GM21576 (cell line): ENCODE measurements around the gene CCDC12.
A peak's percentile ranks its signal among the peaks of the same experiment; 100 is the strongest.

Experiments
- ATAC-seq: cut with Tn5 transposase; IDR thresholded peaks from one replicate; pipeline ENCODE4 v1.9.1; 2021; ENCODE audit warnings: mild to moderate bottlenecking, moderate library complexity; ENCODE audit not compliant: unreplicated experiment

Gene CCDC12

GRCh38 chr3:46997453-46998091, 21.0 kb upstream of the CCDC12 start:
- no peak for ATAC-seq

DNA sequence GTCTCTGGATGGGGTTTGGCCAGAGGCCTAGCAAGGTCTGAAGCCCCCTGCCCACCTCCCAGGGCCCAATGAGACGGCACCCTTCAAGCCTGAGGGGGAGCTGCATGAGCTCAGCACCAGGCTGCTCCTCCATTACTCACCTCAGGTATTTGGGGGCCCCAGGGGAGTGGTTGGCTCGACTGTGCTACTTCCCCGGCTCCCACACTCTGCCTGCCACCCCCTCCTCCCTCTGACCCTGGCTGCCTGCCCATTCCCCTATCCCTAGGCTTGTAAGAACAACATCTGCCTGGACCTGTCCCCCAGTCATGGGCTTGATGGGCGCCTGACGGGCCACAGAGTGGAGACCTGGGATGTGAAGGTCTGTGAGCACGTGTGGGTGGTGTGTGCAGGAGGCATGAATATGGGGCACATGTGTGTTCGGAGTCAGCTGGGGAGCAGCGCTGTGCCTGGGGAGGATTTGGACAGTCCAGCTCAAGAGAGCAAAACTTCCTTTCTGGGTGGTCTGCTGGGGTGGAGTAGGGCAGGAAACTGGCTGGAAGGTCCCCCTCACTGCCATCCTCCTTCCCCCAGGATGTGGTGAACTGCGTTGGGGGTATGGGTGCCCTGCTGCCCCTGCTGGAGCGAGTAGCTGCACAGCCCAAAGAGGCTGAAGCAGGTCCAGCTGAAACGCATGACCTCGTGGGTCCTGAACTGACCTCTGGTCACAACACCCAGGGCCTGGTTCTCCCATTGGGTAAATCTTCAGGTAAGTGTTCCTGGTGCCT, 20.3 kb upstream of the CCDC12 start:
- ATAC-seq: no peak

DNA sequence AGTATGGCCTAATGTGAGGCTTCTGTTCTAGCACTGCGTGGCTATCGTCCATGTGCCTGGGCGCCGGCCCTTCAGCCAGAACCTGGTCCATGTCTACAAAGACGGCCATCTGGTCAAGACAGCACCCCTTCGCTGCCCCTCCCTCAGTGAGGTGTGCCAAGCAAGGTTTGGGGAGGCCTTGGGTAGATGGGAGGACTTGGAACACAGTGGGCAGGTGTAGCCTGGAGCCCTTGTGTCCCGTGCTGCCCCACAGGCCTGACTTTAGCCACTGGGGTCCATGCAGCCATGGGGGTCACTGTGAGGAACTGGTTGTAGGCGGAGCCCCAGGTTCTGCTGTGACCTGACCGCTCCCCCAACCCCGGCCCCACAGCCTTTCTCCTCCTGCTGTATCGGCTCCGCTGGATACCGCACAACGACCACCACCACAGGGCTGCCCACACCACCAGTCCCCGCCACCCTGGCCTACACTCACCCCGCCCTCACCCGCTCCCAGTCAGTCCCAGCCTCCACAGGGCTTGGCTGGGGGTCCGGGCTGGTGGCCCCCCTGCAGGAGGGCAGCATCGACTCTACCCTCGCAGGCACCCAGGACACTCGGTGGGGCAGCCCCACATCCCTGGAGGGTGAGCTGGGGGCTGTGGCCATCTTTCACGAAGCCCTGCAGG, 19.5 kb upstream of the CCDC12 start:
- no peak for ATAC-seq

DNA sequence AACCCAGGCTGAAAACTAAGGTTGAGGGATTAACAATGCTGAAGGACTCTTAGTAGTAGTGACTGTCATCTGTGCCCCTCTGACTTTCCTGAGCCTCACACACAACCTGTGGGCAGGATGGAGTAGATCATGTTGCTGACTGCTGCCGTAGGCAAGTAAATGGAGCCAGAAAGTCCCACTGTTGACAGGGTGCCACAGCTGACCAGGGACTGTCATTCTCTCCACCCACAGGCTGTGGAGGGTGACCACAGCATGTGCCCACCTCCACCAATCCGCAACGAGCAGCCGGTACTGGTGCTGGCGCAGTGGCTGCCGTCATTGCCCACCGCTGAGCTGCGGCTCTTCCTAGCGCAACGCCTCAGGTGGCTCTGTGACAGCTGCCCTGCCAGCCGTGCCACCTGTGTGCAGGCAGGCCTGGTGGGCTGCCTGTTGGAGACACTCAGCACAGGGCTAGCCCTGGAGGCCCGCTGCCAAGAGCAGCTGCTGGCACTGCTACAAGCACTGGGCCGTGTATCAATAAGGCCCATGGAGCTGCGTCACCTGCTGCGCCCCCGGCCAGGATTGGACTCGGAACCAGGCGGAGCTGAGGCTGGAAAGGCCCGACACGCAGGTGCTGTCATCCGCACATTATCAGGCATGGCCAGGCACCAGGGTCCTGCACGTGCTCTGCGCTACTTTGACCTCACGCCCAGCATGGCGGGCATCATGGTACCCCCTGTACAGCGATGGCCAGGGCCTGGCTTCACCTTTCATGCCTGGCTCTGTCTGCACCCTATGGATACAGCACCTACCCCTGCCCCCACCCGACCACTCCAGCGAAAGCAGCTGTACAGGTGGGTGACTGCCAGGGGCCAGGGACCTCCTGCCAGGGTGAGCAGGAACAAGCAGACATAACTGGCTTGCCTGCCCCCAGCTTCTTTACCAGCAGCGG, 18.5 kb upstream of the CCDC12 start:
- no peak for ATAC-seq

DNA sequence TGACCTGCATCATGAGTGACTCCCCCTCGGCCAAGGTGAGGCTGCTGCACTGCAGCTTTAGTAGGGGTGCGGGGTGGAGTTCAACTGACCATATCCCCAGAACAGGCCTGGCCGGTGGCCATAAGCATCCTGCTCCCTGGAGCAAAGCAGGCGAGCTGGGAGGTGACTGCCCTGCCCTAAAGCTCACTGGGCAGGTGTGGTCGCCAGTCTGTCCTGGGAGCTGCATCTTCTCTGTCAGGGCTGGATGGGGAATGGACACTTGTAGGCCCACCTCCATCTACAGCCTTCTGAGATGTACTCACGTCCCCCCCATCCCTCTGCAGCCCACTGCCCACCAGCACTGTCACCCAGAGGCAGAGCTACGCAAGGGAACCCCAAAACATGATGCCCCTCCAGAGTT, 17.4 kb upstream of the CCDC12 start:
- no peak for ATAC-seq

DNA sequence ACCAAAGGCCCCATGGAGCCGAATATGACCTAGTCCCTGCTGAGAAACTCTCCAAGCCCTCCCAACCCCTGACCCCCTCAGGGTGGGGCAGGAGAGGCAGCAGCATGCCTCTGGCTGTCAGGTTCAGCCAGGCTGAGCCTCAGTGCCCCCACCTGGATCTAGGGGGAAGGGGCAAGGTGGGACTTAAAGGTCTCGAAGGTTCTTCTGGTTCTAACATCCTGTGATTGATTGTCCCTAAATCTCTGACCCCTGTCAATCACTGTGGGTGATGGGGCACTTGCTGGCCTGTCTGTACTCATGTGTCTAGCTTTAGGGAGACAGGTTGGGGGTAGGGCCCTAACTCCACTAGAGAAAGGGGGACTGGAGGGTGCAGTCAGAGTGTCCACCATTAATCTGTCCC, 16.7 kb upstream of the CCDC12 start:
- ATAC-seq: no peak

- ATAC-seq: no peak
Measured at GRCh38 chr3:46992231-46992630, 15.7 kb upstream of the CCDC12 start.

- ATAC-seq: no peak
Measured at GRCh38 chr3:46991406-46992165, 15.0 kb upstream of the CCDC12 start.

- no peak for ATAC-seq
Measured at GRCh38 chr3:46990573-46991374, 14.2 kb upstream of the CCDC12 start.

DNA sequence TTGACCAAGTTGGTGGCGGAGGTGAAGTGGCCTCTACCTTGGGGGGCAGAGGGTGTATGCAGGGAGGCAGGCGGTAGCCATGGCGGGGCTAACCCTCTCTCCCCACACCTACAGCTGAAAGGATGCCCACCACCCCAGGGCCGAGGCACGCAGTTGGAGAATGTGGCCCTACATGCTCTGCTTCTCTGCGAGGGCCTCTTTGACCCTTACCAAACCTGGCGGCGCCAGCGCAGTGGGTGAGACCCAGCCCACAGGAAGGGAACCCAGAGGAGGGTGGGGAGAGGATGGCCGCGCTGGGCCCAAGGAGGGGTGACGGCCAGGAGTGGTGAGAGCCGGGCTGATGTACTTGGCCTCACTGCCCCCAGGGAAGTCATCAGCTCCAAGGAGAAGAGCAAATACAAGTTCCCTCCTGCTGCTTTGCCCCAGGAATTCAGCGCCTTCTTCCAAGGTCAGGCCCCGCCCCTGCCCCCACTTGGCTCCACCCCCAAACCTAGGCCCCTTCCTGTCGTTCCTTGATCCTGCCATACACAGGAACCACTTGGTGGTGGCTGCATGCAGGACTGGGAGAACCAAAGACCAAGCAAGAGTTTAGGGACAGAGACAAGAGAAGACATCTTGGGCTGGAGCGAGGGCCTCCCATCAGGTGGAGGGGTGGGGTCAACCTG, 12.7 kb upstream of the CCDC12 start:
- no peak for ATAC-seq

DNA sequence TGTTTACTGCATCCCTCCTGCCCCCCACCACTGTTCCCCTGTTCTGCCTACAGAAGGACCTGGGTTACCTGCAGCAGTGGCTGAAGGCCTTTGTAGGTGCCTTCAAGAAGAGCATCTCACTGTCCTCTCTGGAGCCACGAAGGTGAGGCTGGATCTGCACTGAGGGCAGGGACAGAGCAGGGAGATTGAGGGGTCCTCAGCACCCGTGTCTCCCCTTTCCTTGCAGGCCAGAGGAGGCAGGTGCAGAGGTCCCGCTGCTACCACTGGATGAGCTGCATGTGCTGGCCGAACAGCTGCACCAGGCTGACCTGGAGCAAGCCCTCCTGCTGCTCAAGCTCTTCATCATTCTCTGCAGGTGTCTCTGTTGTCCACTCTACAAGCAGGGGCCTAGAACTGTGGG, 12.1 kb upstream of the CCDC12 start:
- no peak for ATAC-seq

DNA sequence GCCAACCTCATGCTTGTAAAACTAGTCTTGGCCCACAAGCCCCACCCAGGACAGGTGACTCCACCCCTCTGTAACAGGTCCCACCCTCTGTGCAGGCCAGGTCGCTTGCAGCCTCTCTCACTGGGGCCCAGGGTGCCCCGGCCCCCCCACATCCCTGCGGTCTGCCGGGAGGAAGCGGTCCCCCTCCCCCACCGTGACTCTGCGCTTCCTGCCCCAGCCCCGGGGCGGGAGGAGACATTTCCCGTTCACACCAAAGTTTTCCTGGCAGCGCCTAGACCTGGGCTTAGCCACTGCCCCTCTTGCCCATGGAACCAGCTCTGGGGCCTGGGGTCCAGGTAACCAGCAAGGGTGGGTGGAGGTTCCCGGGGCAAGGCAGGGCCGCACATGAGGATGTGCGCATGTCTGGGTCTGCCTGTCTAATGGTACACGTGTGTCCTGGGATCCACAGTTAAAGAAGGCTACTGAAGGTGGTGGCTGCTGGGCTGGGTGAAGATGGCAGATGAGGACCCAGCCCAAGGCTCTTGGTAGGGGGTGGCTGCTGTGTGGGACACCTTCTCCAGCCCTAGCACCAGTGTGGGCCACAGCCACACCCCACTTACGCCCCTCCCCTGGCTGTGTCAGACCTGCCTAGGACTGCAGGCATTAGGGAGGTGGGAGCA, 11.3 kb upstream of the CCDC12 start:
- ATAC-seq: peak; percentile 67

DNA sequence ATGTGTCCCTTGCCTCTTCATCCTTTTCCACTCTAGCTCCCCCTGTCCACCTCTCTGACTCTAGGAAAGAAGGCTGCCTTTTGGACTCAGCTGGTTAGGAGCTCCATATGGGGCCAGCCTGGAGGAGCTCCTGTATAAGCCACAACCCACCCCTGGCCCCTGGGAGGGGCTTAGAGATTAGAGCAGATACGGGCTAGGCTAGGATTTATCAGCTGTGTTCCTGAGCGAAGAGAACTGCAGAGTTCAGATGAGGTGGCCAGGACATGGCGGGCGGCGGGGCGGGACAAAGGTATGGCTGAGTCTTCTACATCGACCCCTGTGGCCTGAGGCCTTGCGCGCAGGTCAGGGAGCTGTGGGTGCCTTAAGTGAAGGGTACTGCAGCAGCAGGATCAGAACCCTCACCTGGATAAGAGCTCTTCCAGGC, 10.8 kb upstream of the CCDC12 start:
- ATAC-seq: no peak

DNA sequence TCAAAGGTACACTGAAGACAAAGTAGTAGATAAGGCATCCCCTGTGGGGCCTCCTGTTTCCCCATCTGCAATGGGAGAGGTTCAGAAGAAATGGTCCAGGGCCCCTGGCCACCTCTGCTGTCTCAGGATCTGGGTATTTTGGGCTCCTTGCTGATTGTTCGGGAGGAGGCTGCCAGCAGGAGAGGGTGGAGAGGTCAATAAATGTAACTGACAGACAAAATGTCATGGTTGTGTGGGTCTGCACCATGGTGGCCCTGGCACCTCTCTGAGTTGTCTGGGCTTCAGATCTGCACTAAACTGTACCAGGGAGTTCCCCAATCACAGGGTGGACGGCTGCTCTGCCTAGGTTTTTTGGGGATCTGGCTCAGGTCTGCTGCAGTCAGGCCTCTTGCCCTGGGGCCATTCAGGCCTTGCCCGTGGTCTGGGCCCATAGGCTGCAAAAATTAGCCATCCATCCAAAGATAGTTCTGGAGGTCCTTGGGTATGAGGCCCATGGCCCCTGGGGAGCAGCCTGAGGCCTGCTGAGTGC, 10.3 kb upstream of the CCDC12 start:
- ATAC-seq: no peak

DNA sequence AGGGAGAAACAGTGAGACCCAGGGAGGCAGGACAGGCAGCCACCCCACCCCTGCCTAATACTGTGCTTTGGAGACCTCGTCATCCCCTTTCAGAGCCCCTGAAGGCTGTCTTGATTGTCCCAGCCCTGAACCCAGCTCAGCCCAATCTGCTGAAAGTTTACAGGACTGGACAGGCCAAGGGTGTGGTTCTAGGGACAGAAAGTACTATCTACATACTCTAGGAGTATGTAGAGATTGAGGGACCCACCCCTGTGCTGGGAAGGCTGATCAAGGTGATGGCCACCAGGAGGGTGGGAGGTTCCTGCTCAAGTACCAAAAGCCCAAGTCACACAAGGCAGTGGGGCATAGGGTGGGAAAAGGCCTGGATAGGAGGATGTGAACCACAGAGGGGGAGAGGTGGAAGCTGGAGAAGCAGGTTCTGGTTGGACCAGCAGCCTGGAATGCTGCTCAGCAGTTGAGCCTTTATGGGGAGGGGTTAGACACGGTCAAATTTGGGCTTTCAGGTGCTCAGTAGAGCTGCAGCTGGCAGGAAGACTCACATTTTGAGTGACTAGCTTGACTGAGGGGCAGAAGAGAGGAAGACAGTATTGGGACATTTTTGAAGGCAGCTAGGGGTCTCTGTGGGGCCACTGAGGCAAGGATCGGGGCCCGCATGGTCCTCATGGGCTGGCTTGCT, 9.6 kb upstream of the CCDC12 start:
- ATAC-seq: no peak

DNA sequence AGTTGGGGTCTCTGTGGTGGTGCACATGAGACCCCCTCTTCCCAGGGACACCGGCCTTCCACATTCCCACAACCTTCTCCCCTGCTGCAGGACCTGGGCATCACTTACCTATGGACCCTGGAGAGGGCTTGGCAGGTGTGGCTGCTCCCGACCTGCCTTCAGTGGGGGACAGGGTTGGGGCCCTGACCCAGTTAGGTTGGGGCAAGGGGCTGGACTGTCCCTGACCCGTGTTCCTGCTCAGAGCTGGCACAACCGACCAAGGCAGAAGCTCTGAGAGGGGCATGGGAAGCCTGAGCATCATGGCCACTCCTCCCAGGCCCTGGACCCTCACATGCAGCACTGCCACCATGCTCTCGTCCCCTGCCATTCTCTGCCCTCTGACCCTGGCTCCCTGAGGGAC, 9.0 kb upstream of the CCDC12 start:
- ATAC-seq: no peak

- ATAC-seq: no peak
Measured at GRCh38 chr3:46984591-46985459, 8.3 kb upstream of the CCDC12 start.
